Prostate gland (tissue), 1 donor: Measurements from ENCODE around the gene TIE1.
A peak's percentile ranks its signal among the peaks of the same experiment; 100 is the strongest.

Source experiments
- POLR2A ChIP-seq: fragments of 450-650 bp; IDR thresholded peaks from one replicate; pipeline ENCODE4 v1.6.1; 2016; ENCODE audit warnings: antibody characterized with exemption, mild to moderate bottlenecking
- POLR2AphosphoS5 ChIP-seq: sonication (generic); formaldehyde crosslinking; IDR thresholded peaks from one replicate; pipeline ENCODE4 v1.6.1; 2017; ENCODE audit warnings: antibody characterized with exemption

GRCh38 chr1:43349594-43350306 is 49.0 kb downstream of the TIE1 start:
- TF ChIP-seq POLR2AphosphoS5 (peak; percentile 61), POLR2A (no peak)
